OCI-M2 (cell line): ENCODE data around the gene WDTC1.

Experiments
- DNase-seq: peaks from one replicate; lab custom pipeline; 2025; ENCODE audit not compliant: unreplicated experiment; lab: John Stamatoyannopoulos, UW

Gene WDTC1

DNA sequence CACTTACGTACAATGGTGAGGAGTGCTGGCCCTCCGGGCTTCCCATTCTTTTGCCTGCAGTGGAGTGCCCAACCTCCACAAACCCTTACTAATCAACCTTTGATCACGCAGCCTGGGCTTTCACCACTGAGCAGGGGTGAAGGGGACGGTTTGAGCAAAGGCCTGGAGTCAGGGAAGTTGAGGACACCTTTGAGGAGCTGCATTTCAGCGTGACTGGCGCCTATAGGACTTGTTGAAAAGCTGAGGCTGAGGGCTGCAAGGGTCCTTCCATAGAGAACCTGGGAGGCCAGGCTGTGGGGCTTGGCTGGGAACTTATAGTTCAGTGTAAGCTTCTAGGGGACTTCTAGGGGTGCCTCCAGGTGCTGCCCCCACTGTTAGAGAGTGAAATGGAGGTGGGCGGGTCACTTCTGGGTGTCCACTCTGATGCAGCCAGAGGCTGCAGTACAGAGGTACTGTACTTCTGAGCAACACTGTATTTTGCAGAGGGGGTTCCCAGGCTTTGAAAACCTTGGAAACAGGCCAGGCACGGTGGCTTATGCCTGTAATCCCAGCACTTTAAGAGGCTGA is 117.2 kb downstream of the WDTC1 start:
- no peak for DNase-seq

DNA sequence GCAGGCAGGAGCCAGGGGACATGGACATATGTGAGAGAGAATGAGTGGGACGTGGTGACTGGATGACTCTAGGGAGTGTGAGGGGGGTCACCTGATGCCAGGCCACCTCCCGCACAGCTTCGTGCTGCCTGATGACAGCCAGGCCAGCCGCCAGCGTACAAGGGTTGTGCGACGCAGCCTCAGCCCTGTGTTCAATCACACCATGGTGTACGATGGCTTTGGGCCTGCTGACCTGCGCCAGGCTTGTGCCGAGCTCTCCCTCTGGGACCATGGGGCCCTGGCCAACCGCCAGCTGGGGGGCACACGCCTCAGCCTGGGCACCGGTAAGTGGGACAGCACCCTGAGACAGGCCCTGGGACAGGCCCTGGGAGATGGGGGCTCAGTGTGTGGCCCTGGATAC is 118.7 kb downstream of the WDTC1 start:
- no peak for DNase-seq

DNA sequence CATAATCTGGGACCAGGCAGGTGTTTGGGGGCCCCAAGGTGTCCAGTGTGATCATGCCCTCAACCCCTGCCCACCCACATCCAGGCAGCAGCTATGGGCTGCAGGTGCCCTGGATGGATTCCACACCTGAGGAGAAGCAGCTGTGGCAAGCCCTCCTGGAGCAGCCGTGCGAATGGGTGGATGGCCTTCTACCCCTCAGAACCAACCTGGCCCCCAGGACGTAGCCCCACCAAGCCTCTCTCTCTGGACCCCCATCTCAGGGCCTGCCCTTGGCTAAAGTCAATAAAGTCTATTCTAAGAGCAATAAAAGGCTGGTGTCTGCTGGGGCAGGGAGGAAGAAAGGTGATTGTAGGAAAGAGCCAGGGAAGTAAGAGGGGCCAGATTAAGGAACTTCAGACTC is 119.2 kb downstream of the WDTC1 start:
- no peak for DNase-seq

DNA sequence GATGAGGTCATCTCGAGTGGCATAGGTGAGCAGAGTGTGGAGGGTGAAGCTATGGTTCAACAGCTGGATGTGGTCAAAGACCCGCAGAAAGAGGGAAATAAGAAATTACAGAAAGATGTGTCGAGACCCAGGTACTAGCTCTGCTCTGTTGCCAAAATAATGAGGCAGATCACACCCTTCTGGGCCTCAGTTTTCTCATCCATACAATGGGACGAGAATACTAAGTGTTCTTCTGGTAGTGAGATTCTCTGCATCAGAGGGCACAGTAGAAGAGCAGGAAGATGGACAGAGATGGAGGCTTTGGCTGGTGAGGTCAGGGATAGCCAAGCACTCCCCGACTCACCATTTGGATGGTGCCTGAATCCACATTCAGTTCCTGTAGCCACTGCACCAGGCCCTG is 121.3 kb downstream of the WDTC1 start:
- no peak for DNase-seq

DNA sequence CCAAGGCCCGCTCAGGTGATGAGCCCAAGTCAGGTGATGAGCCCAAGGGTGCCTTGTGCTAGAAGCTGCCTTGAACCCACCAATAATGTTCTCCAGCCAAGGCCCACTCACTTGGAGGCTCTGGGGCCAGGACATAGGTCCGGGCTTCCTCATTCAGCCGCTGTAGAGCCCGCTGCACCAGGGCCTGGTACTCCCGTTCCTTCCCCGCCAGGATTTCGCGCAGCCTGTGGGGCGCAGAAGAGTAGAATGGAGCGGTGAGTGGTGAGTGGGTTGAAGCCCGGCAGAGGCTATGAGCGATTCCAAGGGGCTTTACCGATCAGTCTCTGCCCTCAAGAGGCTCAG is 121.8 kb downstream of the WDTC1 start:
- DNase-seq, result no peak

DNA sequence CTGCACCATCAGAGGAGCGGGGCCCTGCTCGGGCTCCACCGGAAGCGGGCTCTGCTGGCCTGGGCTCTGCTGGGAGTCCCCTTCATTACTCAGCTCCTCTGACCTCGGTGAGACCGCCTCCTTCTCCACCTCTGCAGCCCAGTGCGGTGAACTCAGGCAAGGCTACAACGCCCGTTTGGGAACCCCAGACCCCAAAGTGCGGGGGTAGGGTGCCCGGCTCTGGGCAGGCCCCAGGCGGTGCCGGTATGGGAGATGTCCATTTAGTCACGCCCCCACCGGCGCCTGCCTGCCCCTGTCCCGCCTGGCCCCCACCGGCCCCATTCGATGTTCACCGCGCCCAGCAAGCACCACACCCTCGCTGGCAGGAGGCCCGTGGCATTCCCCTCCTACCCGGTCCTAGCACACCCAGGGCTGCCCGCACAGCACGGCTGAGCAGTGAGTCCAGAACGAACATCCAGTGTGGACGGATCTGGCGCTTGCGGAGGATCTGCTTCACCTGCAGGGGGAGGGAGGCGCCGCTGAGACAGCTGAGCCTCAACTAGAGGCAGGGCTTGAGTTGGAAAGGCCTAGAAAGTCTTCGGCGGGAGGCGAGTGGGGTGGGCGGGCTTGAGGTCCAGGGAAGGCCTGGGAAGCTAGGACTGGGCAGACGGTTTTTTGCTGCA is 122.3 kb downstream of the WDTC1 start:
- DNase-seq, result no peak

DNA sequence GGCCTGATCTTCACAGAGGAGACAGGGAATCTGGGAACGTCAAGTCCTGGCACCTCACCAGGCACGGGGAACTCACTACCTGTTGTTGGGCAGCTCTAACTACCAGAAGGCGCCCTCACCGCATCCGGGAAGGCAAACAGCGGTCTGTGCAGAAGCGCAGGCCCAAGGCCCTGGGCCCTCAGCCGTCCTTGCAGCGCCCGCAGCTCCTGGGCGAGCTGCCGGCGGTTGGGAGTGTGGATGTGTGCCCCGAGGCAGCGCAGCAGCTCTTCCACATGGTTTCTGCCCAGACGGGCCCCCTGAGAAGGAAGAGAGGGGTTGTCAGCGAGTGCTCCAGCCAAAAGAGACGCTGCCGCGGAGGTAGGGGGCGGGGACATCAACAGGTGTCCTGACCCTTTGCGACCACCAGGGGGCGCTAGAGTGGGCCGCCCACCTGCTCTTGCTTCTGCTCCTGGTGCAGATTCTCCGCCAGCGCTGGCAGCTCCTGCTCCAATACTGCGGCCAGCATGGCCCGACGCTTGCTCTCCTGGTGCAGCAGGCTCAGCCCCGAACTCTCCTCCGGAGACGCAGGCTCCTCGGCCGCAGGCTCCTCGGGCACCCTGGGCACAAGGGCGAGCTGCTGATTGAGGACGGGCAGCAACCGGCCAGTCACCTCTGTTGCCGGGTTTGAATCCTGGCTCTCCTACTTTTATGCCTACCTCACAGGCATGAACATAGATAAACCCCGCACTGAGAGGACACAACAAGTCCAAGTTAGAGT is 123.0 kb downstream of the WDTC1 start:
- no peak for DNase-seq
